ENCODE measurements around the gene CPED1.

Gene CPED1

DNA sequence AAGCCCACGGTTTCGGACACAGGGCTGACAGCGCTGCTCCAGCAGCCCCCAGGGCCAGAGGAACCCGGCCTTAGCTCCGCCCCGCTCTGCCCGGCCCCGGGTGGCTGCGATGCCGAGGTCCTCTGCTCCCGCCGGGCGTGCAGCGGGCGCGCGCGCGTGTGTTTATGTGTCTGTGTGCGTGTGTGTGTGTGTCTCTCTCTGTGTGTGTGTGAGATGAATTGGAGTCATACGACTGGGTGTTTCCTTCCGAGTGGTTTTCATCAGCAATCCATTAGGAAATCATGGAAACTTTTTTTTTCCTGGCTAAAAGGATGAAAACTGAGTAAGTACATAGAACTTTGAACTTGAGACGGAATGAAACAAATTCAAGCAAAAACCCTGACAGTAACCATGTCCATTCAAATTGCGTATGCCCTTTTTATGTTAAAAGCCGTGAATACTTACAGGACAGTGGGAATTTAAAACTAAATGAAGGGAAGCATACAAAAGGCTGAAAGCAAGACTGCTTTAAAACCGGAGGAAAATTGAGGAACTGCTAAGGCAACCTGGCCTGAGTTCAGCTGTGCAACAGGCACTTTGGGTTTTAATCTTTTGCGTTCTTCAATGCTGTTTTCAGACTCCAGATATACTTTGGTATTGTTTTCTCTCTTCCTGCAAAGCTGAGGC, at the start of gene CPED1:
TSS of gene CPED1 (plus strand) at position 121 of the 666 bp plus-strand sequence. CDS start 911 bp downstream, outside the sequence.
- ATAC-seq, result peak; percentile 90
- no peak within 1 kb of the TSS for H3K27ac Mint-ChIP-seq
- peaks cover 17% of the 10 kb centered on the region for H3K4me1 Mint-ChIP-seq
- no peaks in the 10 kb centered on the region for H3K9me3 Mint-ChIP-seq
- no peaks in the 10 kb centered on the region for H3K36me3 Mint-ChIP-seq
- peak within 1 kb of the TSS; percentile 70 for H3K4me3 Mint-ChIP-seq
- peaks cover 50% of the 10 kb centered on the region for H3K27me3 Mint-ChIP-seq

GRCh38 chr7:120939345-120939744, 49.2 kb upstream of the CPED1 start:
- Mint-ChIP-seq H3K27ac (no peak overlapping the region), H3K9me3 (no peaks in the 10 kb centered on the region), H3K4me3 (no peak overlapping the region), H3K4me1 (no peaks in the 10 kb centered on the region), H3K27me3 (no peaks in the 10 kb centered on the region), H3K36me3 (no peaks in the 10 kb centered on the region)
- ATAC-seq, result no peak

- Mint-ChIP-seq H3K27ac (no peak overlapping the region), H3K27me3 (no peaks in the 10 kb centered on the region), H3K4me1 (no peaks in the 10 kb centered on the region), H3K36me3 (no peaks in the 10 kb centered on the region), H3K9me3 (no peaks in the 10 kb centered on the region), H3K4me3 (no peak overlapping the region)
- ATAC-seq, result peak; percentile 45
Measured at GRCh38 chr7:120941064-120941463, 47.4 kb upstream of the CPED1 start.

DNA sequence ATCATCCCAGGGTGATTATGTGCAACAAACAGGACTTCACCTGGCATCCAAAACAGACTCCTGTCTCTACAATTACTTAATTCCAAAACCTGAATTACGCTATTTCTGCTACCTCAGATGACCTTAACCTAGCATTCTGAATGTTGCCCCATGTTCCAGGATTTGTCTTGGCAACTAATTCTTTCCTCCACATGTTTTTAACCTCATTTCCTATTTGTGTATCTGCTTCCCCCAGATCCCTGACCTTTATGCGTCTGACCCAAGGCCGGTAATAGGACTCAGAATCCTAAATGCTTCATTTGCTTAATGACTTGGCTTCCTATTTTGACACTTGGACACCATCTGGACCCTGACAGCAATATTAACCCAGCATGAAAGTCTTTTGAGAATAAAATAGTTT, 46.7 kb upstream of the CPED1 start:
- Mint-ChIP-seq H3K4me1 (no peaks in the 10 kb centered on the region), H3K4me3 (no peak overlapping the region), H3K36me3 (no peaks in the 10 kb centered on the region), H3K9me3 (no peaks in the 10 kb centered on the region), H3K27me3 (no peaks in the 10 kb centered on the region), H3K27ac (no peak overlapping the region)
- ATAC-seq, result no peak

GRCh38 chr7:120942861-120943260, 45.6 kb upstream of the CPED1 start:
- no peaks in the 10 kb centered on the region for H3K27me3 Mint-ChIP-seq
- ATAC-seq, result no peak
- H3K4me1 Mint-ChIP-seq, result no peaks in the 10 kb centered on the region
- no peaks in the 10 kb centered on the region for H3K36me3 Mint-ChIP-seq
- H3K27ac Mint-ChIP-seq, result no peak overlapping the region
- H3K4me3 Mint-ChIP-seq, result no peak overlapping the region
- H3K9me3 Mint-ChIP-seq, result no peaks in the 10 kb centered on the region

DNA sequence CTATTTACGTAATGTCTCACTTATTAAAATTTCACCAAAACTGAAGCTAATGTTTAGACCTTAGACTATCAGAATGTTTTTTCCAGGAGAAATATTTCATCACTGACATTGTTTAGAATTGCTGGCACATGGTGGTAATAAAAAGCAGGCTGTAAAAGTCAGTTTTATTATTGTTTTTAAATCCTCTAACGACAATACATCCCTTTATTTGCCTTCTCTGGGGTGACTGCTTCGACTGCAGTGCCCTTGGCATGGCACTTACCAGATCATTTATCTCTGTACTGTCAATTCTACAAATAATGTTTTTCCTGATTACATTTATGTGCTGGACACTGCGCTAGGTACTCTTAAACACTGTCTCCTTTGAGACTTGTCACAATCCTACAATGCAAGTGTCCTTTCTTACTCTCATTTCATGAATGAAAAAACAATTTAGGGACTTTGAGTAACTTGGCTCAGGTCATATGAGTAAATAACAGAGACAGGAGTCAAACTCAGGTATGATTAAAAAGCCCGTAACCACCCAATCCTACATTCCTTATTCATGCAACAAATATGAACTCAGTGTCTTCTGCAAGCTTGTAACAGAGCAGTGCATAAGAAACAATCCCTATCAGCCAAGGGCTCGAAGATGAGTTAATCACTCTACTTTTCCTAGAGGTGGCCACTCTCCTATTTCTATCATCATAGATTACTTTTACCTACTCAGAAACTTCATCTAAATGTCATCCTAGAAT, 43.5 kb upstream of the CPED1 start:
- no peak for ATAC-seq
- Mint-ChIP-seq H3K9me3 (no peaks in the 10 kb centered on the region), H3K36me3 (no peaks in the 10 kb centered on the region), H3K27me3 (no peaks in the 10 kb centered on the region), H3K4me1 (peaks cover 10% of the 10 kb centered on the region), H3K4me3 (no peak overlapping the region), H3K27ac (no peak overlapping the region)

- no peak for ATAC-seq
- Mint-ChIP-seq H3K27ac (no peak overlapping the region), H3K36me3 (no peaks in the 10 kb centered on the region), H3K27me3 (no peaks in the 10 kb centered on the region), H3K4me1 (peaks cover 21% of the 10 kb centered on the region), H3K9me3 (no peaks in the 10 kb centered on the region), H3K4me3 (no peak overlapping the region)
Measured at GRCh38 chr7:120947980-120948379, 40.5 kb upstream of the CPED1 start.

- ATAC-seq, result no peak
- Mint-ChIP-seq H3K36me3 (no peaks in the 10 kb centered on the region), H3K4me3 (peak overlapping the region; percentile 88), H3K4me1 (peaks cover 21% of the 10 kb centered on the region), H3K27me3 (no peaks in the 10 kb centered on the region), H3K27ac (peak overlapping the region; percentile 98), H3K9me3 (no peaks in the 10 kb centered on the region)
Measured at GRCh38 chr7:120949393-120949911, 39.1 kb upstream of the CPED1 start.

GRCh38 chr7:120949998-120950538, 38.4 kb upstream of the CPED1 start:
- H3K36me3 Mint-ChIP-seq, result peaks cover 4% of the 10 kb centered on the region
- H3K4me1 Mint-ChIP-seq, result peaks cover 23% of the 10 kb centered on the region
- H3K27ac Mint-ChIP-seq, result peak overlapping the region; percentile 98
- H3K4me3 Mint-ChIP-seq, result peak overlapping the region; percentile 88
- no peaks in the 10 kb centered on the region for H3K27me3 Mint-ChIP-seq
- ATAC-seq, result no peak
- no peaks in the 10 kb centered on the region for H3K9me3 Mint-ChIP-seq

GRCh38 chr7:120950539-120951308, 37.8 kb upstream of the CPED1 start, which contains the start of gene ING3:
Gene ING3 (plus strand): TSS chr7:120950777. CDS start chr7:120950897, 120 bp downstream.
- peak within 1 kb of the TSS; percentile 98 for H3K27ac Mint-ChIP-seq
- H3K4me3 Mint-ChIP-seq, result peak within 1 kb of the TSS; percentile 88
- H3K4me1 Mint-ChIP-seq, result peaks cover 25% of the 10 kb centered on the region
- no peaks in the 10 kb centered on the region for H3K27me3 Mint-ChIP-seq
- H3K9me3 Mint-ChIP-seq, result no peaks in the 10 kb centered on the region
- peaks cover 5% of the 10 kb centered on the region for H3K36me3 Mint-ChIP-seq
- peak; percentile 99 for ATAC-seq

DNA sequence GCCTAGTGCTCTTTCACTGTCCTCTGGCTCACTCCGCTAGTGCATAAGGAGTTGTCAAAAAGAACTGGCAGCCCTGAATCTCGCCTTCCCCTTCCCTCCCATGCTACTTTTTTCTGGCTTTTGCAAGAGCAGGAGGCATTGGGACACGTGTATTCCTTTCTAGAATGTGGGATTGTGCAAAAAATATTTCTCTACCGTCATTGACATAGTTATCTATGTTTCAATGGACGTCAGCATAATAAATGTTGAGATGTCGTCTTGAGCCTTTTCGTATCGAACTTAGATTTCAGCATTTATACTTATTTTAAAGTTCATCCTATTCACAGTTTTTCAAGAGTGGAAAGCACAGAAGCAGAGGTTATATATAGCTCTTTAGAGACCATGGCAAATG, 37.2 kb upstream of the CPED1 start:
- H3K27ac Mint-ChIP-seq, result peak overlapping the region; percentile 98
- H3K27me3 Mint-ChIP-seq, result no peaks in the 10 kb centered on the region
- H3K4me3 Mint-ChIP-seq, result peak overlapping the region; percentile 88
- H3K4me1 Mint-ChIP-seq, result peaks cover 25% of the 10 kb centered on the region
- no peaks in the 10 kb centered on the region for H3K9me3 Mint-ChIP-seq
- no peak for ATAC-seq
- H3K36me3 Mint-ChIP-seq, result peaks cover 9% of the 10 kb centered on the region

DNA sequence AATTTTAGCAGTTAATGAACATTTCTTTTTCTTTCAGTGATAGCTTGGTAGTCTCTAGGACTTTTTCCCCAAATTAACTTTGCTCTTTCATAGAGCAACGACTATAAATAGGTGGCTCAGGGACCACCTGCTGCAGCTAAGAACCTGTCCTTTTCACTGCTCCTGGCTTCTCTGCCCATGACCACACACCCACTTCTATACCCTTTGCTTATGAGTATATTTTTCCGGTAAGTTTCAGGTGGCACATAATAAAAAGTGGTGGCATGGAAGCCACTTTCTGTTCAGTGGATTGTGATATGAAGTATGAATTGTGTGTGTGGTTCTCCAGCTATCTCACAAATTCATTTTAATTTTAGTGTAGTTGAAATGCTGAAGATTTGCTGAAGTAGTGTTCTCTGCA, 36.7 kb upstream of the CPED1 start:
- no peaks in the 10 kb centered on the region for H3K9me3 Mint-ChIP-seq
- peak overlapping the region; percentile 98 for H3K27ac Mint-ChIP-seq
- H3K27me3 Mint-ChIP-seq, result no peaks in the 10 kb centered on the region
- peaks cover 25% of the 10 kb centered on the region for H3K4me1 Mint-ChIP-seq
- H3K36me3 Mint-ChIP-seq, result peaks cover 11% of the 10 kb centered on the region
- ATAC-seq, result no peak
- peak overlapping the region; percentile 88 for H3K4me3 Mint-ChIP-seq

GRCh38 chr7:120955577-120956149, 32.8 kb upstream of the CPED1 start:
- Mint-ChIP-seq H3K27me3 (no peaks in the 10 kb centered on the region), H3K27ac (no peak overlapping the region)

GRCh38 chr7:120959929-120960484, 28.5 kb upstream of the CPED1 start:
- no peak overlapping the region for H3K4me3 Mint-ChIP-seq
- H3K27me3 Mint-ChIP-seq, result no peaks in the 10 kb centered on the region

More at GRCh38 chr7:120955577-120956149, 32.8 kb upstream of the CPED1 start:
- Mint-ChIP-seq H3K4me3 (no peak overlapping the region), H3K9me3 (no peaks in the 10 kb centered on the region), H3K36me3 (peaks cover 32% of the 10 kb centered on the region), H3K4me1 (peaks cover 27% of the 10 kb centered on the region)
- no peak for ATAC-seq

More at GRCh38 chr7:120959929-120960484, 28.5 kb upstream of the CPED1 start:
- Mint-ChIP-seq H3K27ac (no peak overlapping the region), H3K36me3 (peaks cover 47% of the 10 kb centered on the region), H3K9me3 (no peaks in the 10 kb centered on the region), H3K4me1 (peaks cover 25% of the 10 kb centered on the region)
- ATAC-seq, result no peak

Data from stimulated activated memory B cell treated with anti-CD40 and anti-IgM and Interleukin-4, amounts not matched to agents 10 μg/mL and 1 μg/mL and 100 μg/mL, for 72 hours (primary cell).